Upper lobe of right lung (tissue), 1 donor: ENCODE measurements around the gene GRXCR1. TPM values are rescaled to one million over a fixed set of nuclear protein-coding genes. Genes with fewer than 3 reads are reported as not detected.

Experiments used
- ATAC-seq: fragments of 200-7000 bp; cut with Tn5 transposase; one replicate; pipeline ENCODE4 v1.9.1; 2020; ENCODE audit warnings: mild to moderate bottlenecking, moderate library complexity
- DNase-seq: peaks from one replicate; pipeline ENCODE4 v3.0.0-alpha.2; 2020
- H3K27ac ChIP-seq: fragments of 200-600 bp; one replicate; pipeline ENCODE4 v1.8.0; 2022
- H3K27me3 ChIP-seq: fragments of 200-600 bp; one replicate; pipeline ENCODE4 v1.8.0; 2022; ENCODE audit warnings: mild to moderate bottlenecking
- H3K36me3 ChIP-seq: fragments of 200-600 bp; one replicate; pipeline ENCODE4 v1.8.0; 2022
- H3K4me1 ChIP-seq: fragments of 200-600 bp; one replicate; pipeline ENCODE4 v1.8.0; 2022
- H3K4me3 ChIP-seq: fragments of 200-600 bp; one replicate; pipeline ENCODE4 v1.8.0; 2022; ENCODE audit warnings: mild to moderate bottlenecking
- H3K9me3 ChIP-seq: fragments of 200-600 bp; one replicate; pipeline ENCODE4 v1.8.0; 2022
- intact Hi-C: fragments of 100-400 bp; cut with DNase I; formaldehyde crosslinking; loops from one replicate; pipeline ENCODE4 v1.11.0; 2022
- total RNA-seq: library from RNA; stranded (reverse); fragmentation: NEBNext Ultra II Directional; extraction: Animal tissue kit (Norgen Biotek cat#: 25700); gene quantifications from one replicate; pipeline ENCODE4 v1.2.1, GENCODE V29; 2021
- TF ChIP-seq, protein P1 (sequence below): fragments of 200-600 bp; IDR thresholded peaks from one replicate; pipeline ENCODE4 v1.8.0; 2022; ENCODE audit warnings: antibody characterized with exemption
- donor health status: DM: no; HTN: yes; CAD: no; lungs with severe emphysema.

Gene GRXCR1
- total RNA-seq, 1 donor from 2014 or later, result not detected

DNA sequence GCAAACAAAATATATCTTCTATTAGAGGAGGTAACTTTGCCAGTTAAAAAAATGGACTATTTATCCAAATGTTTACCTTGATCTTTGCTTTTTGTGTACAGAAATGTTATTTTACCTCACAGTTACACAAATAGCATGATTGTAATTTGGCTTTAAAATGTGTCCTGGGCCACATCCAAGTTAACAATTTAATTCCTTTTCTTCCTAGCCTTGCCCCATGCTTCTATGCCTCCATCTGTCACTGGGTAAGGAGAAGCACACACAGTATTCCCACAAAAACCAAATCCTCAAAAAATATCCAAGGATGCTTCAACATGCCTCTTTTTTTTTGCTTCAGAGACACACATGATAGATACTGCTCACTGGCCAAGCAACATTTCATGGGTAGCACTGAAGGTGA is 30.9 kb downstream of the GRXCR1 start:
- Histone ChIP-seq H3K4me3 (no peak overlapping the region), H3K36me3 (no peaks in the 10 kb centered on the region), H3K9me3 (no peaks in the 10 kb centered on the region), H3K27me3 (no peaks in the 10 kb centered on the region), H3K4me1 (no peaks in the 10 kb centered on the region), H3K27ac (no peak overlapping the region)
- no peak for ATAC-seq
- TF ChIP-seq, protein P1, sequence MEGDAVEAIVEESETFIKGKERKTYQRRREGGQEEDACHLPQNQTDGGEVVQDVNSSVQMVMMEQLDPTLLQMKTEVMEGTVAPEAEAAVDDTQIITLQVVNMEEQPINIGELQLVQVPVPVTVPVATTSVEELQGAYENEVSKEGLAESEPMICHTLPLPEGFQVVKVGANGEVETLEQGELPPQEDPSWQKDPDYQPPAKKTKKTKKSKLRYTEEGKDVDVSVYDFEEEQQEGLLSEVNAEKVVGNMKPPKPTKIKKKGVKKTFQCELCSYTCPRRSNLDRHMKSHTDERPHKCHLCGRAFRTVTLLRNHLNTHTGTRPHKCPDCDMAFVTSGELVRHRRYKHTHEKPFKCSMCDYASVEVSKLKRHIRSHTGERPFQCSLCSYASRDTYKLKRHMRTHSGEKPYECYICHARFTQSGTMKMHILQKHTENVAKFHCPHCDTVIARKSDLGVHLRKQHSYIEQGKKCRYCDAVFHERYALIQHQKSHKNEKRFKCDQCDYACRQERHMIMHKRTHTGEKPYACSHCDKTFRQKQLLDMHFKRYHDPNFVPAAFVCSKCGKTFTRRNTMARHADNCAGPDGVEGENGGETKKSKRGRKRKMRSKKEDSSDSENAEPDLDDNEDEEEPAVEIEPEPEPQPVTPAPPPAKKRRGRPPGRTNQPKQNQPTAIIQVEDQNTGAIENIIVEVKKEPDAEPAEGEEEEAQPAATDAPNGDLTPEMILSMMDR, result no peak
- intact Hi-C loops, result no loop called here
- no peak for DNase-seq

DNA sequence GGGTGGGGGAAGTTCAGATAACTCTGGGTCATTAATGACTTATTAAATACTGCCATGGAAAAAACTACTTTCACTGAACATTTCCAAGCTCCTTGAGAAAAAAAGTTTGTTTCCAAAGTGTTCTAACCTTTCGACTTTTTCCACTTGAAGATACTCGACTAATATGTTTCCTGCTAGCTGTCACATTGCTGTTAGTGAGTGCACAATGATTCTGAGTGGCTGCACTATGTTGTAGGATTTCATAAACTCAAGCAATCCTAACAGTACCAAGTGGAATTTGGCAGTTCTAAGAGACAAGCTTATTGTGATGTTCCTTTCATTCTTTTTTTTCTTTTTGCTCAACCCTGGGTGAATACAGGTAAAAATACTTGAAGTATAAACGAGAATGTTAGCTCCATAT is 33.4 kb downstream of the GRXCR1 start:
- no peaks in the 10 kb centered on the region for H3K4me1 ChIP-seq
- no peaks in the 10 kb centered on the region for H3K36me3 ChIP-seq
- H3K9me3 ChIP-seq, result no peaks in the 10 kb centered on the region
- no peak overlapping the region for H3K27ac ChIP-seq
- ATAC-seq (peak; percentile 70), DNase-seq (no peak)
- H3K4me3 ChIP-seq, result no peak overlapping the region
- intact Hi-C loops, result no loop called here
- no peaks in the 10 kb centered on the region for H3K27me3 ChIP-seq
- TF ChIP-seq, protein P1, result no peak

DNA sequence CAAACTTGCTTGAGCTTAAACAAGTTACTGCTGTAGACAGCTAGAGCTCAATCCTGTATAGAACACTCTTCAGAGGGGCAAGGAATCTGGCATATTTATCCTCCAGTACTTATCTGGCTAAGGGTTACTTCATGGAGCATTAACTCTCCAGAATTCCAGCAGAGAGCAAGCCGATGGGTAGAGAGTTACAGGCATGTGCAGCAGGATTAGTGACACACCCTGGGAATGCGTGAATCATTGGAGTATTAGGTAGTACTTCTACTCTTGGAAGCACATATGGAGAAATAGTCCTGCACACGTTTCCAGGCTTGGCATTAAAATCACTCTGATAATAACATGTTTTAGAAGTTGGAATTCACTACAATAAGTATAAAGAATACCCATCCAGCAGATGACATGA is 35.4 kb downstream of the GRXCR1 start:
- Histone ChIP-seq H3K4me1 (no peaks in the 10 kb centered on the region), H3K27me3 (no peaks in the 10 kb centered on the region), H3K27ac (no peak overlapping the region), H3K36me3 (no peaks in the 10 kb centered on the region), H3K4me3 (no peak overlapping the region), H3K9me3 (no peaks in the 10 kb centered on the region)
- no peak for DNase-seq
- no peak for ATAC-seq
- intact Hi-C loops, result no loop called here
- TF ChIP-seq, protein P1, result no peak

DNA sequence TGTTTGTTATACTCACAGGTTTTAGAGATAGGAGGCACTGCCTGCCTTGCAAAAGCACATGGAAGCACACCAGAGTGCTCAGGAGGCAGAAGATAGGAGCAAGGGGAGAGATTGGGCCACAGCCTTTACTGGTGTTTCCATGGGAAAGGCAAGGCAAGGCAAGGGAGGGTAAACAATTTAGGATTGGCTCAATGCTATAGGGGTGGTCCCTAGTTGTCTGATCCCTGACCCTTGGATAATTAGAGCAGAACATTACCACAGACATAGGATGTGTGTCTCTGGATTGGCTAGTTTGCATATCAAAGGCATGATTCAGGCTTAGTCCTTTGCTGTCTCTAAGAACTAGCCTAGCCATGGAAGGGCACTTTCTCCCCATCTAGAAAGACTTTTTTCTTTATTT is 36.1 kb downstream of the GRXCR1 start:
- Histone ChIP-seq H3K27me3 (no peaks in the 10 kb centered on the region), H3K27ac (no peak overlapping the region), H3K4me1 (no peaks in the 10 kb centered on the region), H3K4me3 (no peak overlapping the region), H3K9me3 (no peaks in the 10 kb centered on the region), H3K36me3 (no peaks in the 10 kb centered on the region)
- ATAC-seq, result no peak
- intact Hi-C loops, result no loop called here
- TF ChIP-seq, protein P1, result no peak
- DNase-seq, result no peak

DNA sequence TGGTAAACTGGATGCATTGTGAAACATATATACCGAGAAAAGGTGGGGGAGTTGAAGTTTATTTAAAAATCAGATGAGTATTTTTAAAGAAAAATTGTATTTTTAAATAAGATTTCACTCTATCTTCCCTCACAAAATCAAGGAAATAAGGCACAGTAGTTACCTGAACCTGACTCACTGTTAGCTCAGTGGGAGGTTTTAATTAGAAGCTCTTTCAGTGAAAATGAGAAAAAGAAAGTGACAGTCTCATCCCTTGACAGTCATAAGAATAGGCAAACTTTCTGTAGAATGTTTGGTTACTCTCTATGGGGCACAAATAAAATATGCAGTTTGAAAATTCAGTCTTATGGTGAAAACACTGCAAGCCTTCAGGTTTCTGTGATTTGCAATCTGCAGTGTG is 49.7 kb downstream of the GRXCR1 start:
- intact Hi-C loops, result no loop called here
- ATAC-seq, result no peak

More for the DNA sequence above, 49.7 kb downstream of the GRXCR1 start:
- no peak for DNase-seq
- no peaks in the 10 kb centered on the region for H3K36me3 ChIP-seq
- no peaks in the 10 kb centered on the region for H3K9me3 ChIP-seq
- TF ChIP-seq, protein P1, result no peak
- H3K4me3 ChIP-seq, result no peak overlapping the region
- H3K27ac ChIP-seq, result no peak overlapping the region
- no peaks in the 10 kb centered on the region for H3K4me1 ChIP-seq
- no peaks in the 10 kb centered on the region for H3K27me3 ChIP-seq
